HepG2 (cell line): ENCODE results near the gene MLYCD. TPM values are rescaled to one million over a fixed set of nuclear protein-coding genes. Genes with fewer than 3 reads are reported as not detected.

ENCODE experiments used
- BRD4 ChIP-seq: sonication (generic); formaldehyde crosslinking; IDR thresholded peaks from 2 replicates; pipeline ENCODE4 v1.4.0; 2020; ENCODE audit warnings: missing genetic modification reagents
- CEBPB ChIP-seq: IDR thresholded peaks from 2 replicates; pipeline ENCODE4 v1.6.1; 2011; ENCODE audit warnings: low read depth, low read length, improper control_type of control experiment, borderline replicate concordance
- ERF ChIP-seq: IDR thresholded peaks from 2 replicates; pipeline ENCODE4 v1.6.1; 2018; ENCODE audit warnings: missing biosample characterization, missing genetic modification reagents
- ESRRA ChIP-seq: sonication (generic); formaldehyde crosslinking; IDR thresholded peaks from 2 replicates; pipeline ENCODE4 v1.5.1; 2020; ENCODE audit warnings: mild to moderate bottlenecking, low read depth, missing genetic modification reagents
- GLI4 ChIP-seq: sonication (generic); formaldehyde crosslinking; IDR thresholded peaks from 2 replicates; pipeline ENCODE4 v1.5.1; 2020; ENCODE audit warnings: missing genetic modification reagents, mild to moderate bottlenecking, moderate library complexity, borderline replicate concordance
- KDM5B ChIP-seq: sonication (generic); formaldehyde crosslinking; IDR thresholded peaks from 2 replicates; pipeline ENCODE4 v1.4.0; 2020; ENCODE audit warnings: missing genetic modification reagents, mild to moderate bottlenecking, borderline replicate concordance
- KLF13 ChIP-seq: sonication (generic); formaldehyde crosslinking; IDR thresholded peaks from 2 replicates; pipeline ENCODE4 v1.4.0; 2020; ENCODE audit warnings: mild to moderate bottlenecking, missing genetic modification reagents
- MEIS2 ChIP-seq: sonication (generic); formaldehyde crosslinking; IDR thresholded peaks from 2 replicates; pipeline ENCODE4 v1.9.0; 2021; ENCODE audit warnings: mild to moderate bottlenecking, missing genetic modification reagents
- MYC ChIP-seq: sonication (generic); formaldehyde crosslinking; IDR thresholded peaks from 2 replicates; pipeline ENCODE4 v1.9.0; 2021; ENCODE audit warnings: missing genetic modification reagents, borderline replicate concordance
- PAXIP1 ChIP-seq: sonication (generic); formaldehyde crosslinking; conservative IDR thresholded peaks from 2 replicates; pipeline ENCODE4 v1.4.0; 2020; ENCODE audit warnings: mild to moderate bottlenecking, missing genetic modification reagents, moderate library complexity
- POGZ ChIP-seq: sonication (generic); formaldehyde crosslinking; IDR thresholded peaks from 2 replicates; pipeline ENCODE4 v1.4.0; 2020; ENCODE audit warnings: mild to moderate bottlenecking, missing genetic modification reagents
- RCOR2 ChIP-seq: IDR thresholded peaks from 2 replicates; pipeline ENCODE4 v1.6.1; 2016; ENCODE audit warnings: missing biosample characterization, missing genetic modification reagents
- SKI ChIP-seq: fragments of 450-650 bp; IDR thresholded peaks from one replicate; pipeline ENCODE4 v1.6.1; 2018; ENCODE audit warnings: mild to moderate bottlenecking; ENCODE audit not compliant: partially characterized antibody
- SMAD3 ChIP-seq: sonication (generic); formaldehyde crosslinking; IDR thresholded peaks from 2 replicates; pipeline ENCODE4 v1.4.0; 2020; ENCODE audit warnings: missing genetic modification reagents
- TARDBP ChIP-seq: sonication (generic); formaldehyde crosslinking; IDR thresholded peaks from 2 replicates; pipeline ENCODE4 v1.8.0; 2022; ENCODE audit warnings: mild to moderate bottlenecking, missing genetic modification reagents
- XBP1 ChIP-seq: sonication (generic); formaldehyde crosslinking; IDR thresholded peaks from 2 replicates; pipeline ENCODE4 v1.5.0; 2020; ENCODE audit warnings: missing genetic modification reagents
- ZBTB42 ChIP-seq: sonication (generic); formaldehyde crosslinking; IDR thresholded peaks from 2 replicates; pipeline ENCODE4 v1.5.0; 2020; ENCODE audit warnings: mild to moderate bottlenecking, missing genetic modification reagents
- ZMYM2 ChIP-seq: sonication (generic); formaldehyde crosslinking; IDR thresholded peaks from 2 replicates; pipeline ENCODE4 v1.8.0; 2022; ENCODE audit warnings: mild to moderate bottlenecking, missing genetic modification reagents
- ZNF326 ChIP-seq: sonication (generic); formaldehyde crosslinking; IDR thresholded peaks from 2 replicates; pipeline ENCODE4 v1.4.0; 2020; ENCODE audit warnings: missing genetic modification reagents, borderline replicate concordance
- ZNF333 ChIP-seq: sonication (generic); formaldehyde crosslinking; IDR thresholded peaks from 2 replicates; pipeline ENCODE4 v1.4.0; 2020; ENCODE audit warnings: mild to moderate bottlenecking, missing genetic modification reagents, borderline replicate concordance
- ZNF546 ChIP-seq: sonication (generic); formaldehyde crosslinking; conservative IDR thresholded peaks from 2 replicates; pipeline ENCODE4 v1.8.1; 2023; ENCODE audit warnings: mild to moderate bottlenecking, missing genetic modification reagents
- ZNF549 ChIP-seq: sonication (generic); formaldehyde crosslinking; IDR thresholded peaks from 2 replicates; pipeline ENCODE4 v1.5.0; 2020; ENCODE audit warnings: missing genetic modification reagents
- ZNF605 ChIP-seq: sonication (generic); formaldehyde crosslinking; IDR thresholded peaks from 2 replicates; pipeline ENCODE4 v1.8.0; 2022; ENCODE audit warnings: mild to moderate bottlenecking, missing genetic modification reagents
- ZNF780A ChIP-seq: sonication (generic); formaldehyde crosslinking; IDR thresholded peaks from 2 replicates; pipeline ENCODE4 v1.8.0; 2022; ENCODE audit warnings: mild to moderate bottlenecking, missing genetic modification reagents, moderate library complexity
- polyA plus RNA-seq, 8 experiments: library from polyadenylated mRNA; depleted of rRNA in 3 of 8; stranded (reverse) in 7 of 8; unstranded in 1 of 8; fragments of >200 nt; fragmentation: Illumina TruSeq in 4 of 8; extraction: Trizol in 4 of 8; gene quantifications; 2 replicates each; pipeline versions ENCODE4 v1.2.1 to v1.2.3, GENCODE V29; 2011 to 2016; ENCODE audit warnings: low read depth in 4 of 8, missing spikeins in 1 of 8, mixed read lengths in 1 of 8; ENCODE audit not compliant: insufficient read depth in 1 of 8
- total RNA-seq, 5 experiments: library from RNA; depleted of rRNA; stranded (reverse); fragments of >200 nt; fragmentation: Illumina TruSeq; extraction: Trizol; gene quantifications; 2 replicates each; pipeline ENCODE4 v1.2.3, GENCODE V29; 2016; ENCODE audit warnings: low read depth in 1 of 5
- TF ChIP-seq, protein P1 (sequence below): sonication (generic); formaldehyde crosslinking; IDR thresholded peaks from 2 replicates; pipeline ENCODE4 v1.9.0; 2022; ENCODE audit warnings: low read depth, missing genetic modification reagents

MLYCD gene
- total and polyA plus RNA-seq, 2 of the 13 experiments (the other 11 are each of a cell fraction or from before 2014, with no cell fraction given): 1.8 to 4.0 TPM

DNA sequence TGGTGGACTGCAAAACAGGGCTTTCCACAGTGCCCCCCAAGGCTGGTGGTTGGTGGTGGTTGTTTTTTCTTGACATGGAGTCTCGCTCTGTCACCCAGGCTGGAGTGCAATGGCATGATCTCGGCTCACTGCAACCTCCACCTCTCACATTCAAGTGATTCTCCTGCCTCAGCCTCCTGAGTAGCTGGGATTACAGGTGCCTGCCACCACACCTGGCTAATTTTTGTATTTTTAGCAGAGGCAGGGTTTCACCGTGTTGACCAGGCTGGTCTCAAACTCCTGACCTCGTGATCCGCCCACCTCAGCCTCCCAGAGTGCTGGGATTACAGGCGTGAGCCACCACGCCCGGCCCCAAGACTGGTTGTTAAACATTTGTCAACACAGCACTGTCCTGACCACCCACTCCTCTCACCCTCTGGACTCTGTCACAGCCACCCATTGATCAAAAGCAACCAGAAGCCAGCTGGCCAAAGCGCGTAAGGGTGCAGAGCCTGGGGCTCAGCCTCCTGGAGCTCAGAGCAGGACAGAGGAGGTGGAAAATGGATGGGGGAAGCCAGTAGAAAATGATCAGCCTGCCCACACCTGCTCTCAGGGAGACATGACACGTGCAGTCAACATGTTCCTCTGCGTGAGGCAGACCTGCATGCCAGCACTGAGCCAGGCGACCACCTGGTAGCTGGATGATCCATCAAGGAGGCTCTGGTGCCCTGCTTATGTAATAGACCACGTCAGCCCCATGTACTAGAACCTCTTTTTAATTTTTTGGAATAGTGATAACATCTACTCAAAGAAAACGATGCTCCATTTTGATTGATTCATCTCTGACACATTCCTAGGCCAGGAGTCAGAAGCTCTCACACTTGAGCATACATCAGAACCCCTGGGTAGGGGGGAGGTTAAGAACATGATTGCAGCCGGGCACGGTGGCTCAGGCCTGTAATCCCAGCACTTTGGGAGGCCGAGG, 39.3 kb downstream of the MLYCD start (continued):
- TF ChIP-seq TARDBP (CRISPR knock-in tag) (peak; percentile 40; the same call in 1 of the 2 replicates), ZNF333 (CRISPR knock-in tag) (no peak), GLI4 (CRISPR knock-in tag) (no peak), ZNF549 (CRISPR knock-in tag) (no peak), ZNF780A (no peak), XBP1 (CRISPR knock-in tag) (no peak), SKI (no peak), ZMYM2 (CRISPR knock-in tag) (peak; percentile 97), KLF13 (CRISPR knock-in tag) (no peak), CEBPB (no peak), ESRRA (CRISPR knock-in tag) (no peak), ZNF326 (CRISPR knock-in tag) (no peak), ZBTB42 (CRISPR knock-in tag) (no peak), SMAD3 (CRISPR knock-in tag) (no peak), ZNF546 (CRISPR knock-in tag) (no peak), MEIS2 (CRISPR knock-in tag) (0 out of 2 replicates have a peak, but pooled peaks have one; percentile 49), ERF (no peak), PAXIP1 (CRISPR knock-in tag) (peak; percentile 36; the same call in 1 of the 2 replicates), MYC (CRISPR knock-in tag) (peak; percentile 33; the same call in 1 of the 2 replicates), ZNF605 (0 out of 2 replicates have a peak, but pooled peaks have one; percentile 14), POGZ (no peak), KDM5B (peak; percentile 46; the same call in 1 of the 2 replicates), BRD4 (CRISPR knock-in tag) (no peak), RCOR2 (peak; percentile 70)
- TF ChIP-seq, protein P1, sequence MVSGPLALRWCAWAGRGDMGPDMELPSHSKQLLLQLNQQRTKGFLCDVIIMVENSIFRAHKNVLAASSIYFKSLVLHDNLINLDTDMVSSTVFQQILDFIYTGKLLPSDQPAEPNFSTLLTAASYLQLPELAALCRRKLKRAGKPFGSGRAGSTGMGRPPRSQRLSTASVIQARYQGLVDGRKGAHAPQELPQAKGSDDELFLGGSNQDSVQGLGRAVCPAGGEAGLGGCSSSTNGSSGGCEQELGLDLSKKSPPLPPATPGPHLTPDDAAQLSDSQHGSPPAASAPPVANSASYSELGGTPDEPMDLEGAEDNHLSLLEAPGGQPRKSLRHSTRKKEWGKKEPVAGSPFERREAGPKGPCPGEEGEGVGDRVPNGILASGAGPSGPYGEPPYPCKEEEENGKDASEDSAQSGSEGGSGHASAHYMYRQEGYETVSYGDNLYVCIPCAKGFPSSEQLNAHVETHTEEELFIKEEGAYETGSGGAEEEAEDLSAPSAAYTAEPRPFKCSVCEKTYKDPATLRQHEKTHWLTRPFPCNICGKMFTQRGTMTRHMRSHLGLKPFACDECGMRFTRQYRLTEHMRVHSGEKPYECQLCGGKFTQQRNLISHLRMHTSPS (CRISPR knock-in tag): no peak
